BLaER1 treated with 17β-estradiol and CSF1 and Interleukin-3, amounts not matched to agents 10 nM and 100 nM (cell line): ENCODE results near the gene PRCD.
"Not testable (repeated sequence)": the region's sequence is repeated elsewhere in the genome, so short reads cannot be mapped to it uniquely, and the experiment has no call there.

ENCODE experiments used
- H3K27ac ChIP-seq, 11 experiments: shearing (Covaris generic); formaldehyde crosslinking; 2 replicates each; pipeline ENCODE4 v1.8.1; 2022
- H3K27me3 ChIP-seq, 11 experiments: shearing (Covaris generic); formaldehyde crosslinking; 2 replicates each; pipeline ENCODE4 v1.8.1; 2022
- H3K36me3 ChIP-seq, 11 experiments: shearing (Covaris generic); formaldehyde crosslinking; 2 replicates each; pipeline ENCODE4 v1.8.1; 2022
- H3K4me1 ChIP-seq, 10 experiments: shearing (Covaris generic); formaldehyde crosslinking; 2 replicates each; pipeline ENCODE4 v1.8.1; 2022
- H3K4me2 ChIP-seq, 11 experiments: shearing (Covaris generic); formaldehyde crosslinking; 2 replicates each; pipeline ENCODE4 v1.8.1; 2022
- H3K4me3 ChIP-seq, 10 experiments: shearing (Covaris generic); formaldehyde crosslinking; 2 replicates each; pipeline ENCODE4 v1.8.1; 2022
- H3K9ac ChIP-seq, 11 experiments: shearing (Covaris generic); formaldehyde crosslinking; 2 replicates each; pipeline ENCODE4 v1.8.1; 2022
- H3K9me3 ChIP-seq, 11 experiments: shearing (Covaris generic); formaldehyde crosslinking; replicated peaks in 1 of 11; 2 replicates each; pipeline ENCODE4 v1.8.1; 2022
- H4K20me1 ChIP-seq, 11 experiments: shearing (Covaris generic); formaldehyde crosslinking; 2 replicates each; pipeline ENCODE4 v1.8.1; 2022
- Cebpa-rat ChIP-seq, 11 experiments: shearing (Covaris generic); IDR thresholded peaks; 2 replicates each; pipeline ENCODE4 v1.8.1; 2022

Gene PRCD

GRCh38 chr17:76519048-76519966 lies 20.5 kb upstream of the PRCD start:
- no peaks in the 10 kb centered on the region for H4K20me1 ChIP-seq
- no peaks in the 10 kb centered on the region for H3K36me3 ChIP-seq
- TF ChIP-seq Cebpa-rat (IDR thresholded peaks at IDR 0.05): no peak
- peak overlapping the region in 8 of 11 experiments; percentile 3 to 88 (median 60); a peak in 11 of 22 replicates for H3K4me2 ChIP-seq
- no peaks in the 10 kb centered on the region for H3K9me3 ChIP-seq
- H3K4me1 ChIP-seq: peaks cover 45 to 97% (median 77%) of the 10 kb centered on the region in 10 experiments
- peaks cover 0 to 10% (median 0%) of the 10 kb centered on the region in 11 experiments; a peak in 3 of 22 replicates for H3K27me3 ChIP-seq
- H3K27ac ChIP-seq: peak overlapping the region in 4 of 11 experiments; percentile 21 to 40 (median 26); a peak in 6 of 22 replicates
- H3K4me3 ChIP-seq: no peak overlapping the region
- H3K9ac ChIP-seq: peak overlapping the region in 3 of 11 experiments; percentile 25 to 43 (median 39); a peak in 2 of 22 replicates

- Histone ChIP-seq H3K27me3 (peaks cover 0 to 10% (median 0%) of the 10 kb centered on the region in 11 experiments; a peak in 3 of 22 replicates), H3K27ac (0 out of 22 replicates have a peak overlapping the region, but pooled peaks of 1 of the 11 experiments have one; percentile 15), H3K9me3 (no peaks in the 10 kb centered on the region), H3K4me1 (peaks cover 36 to 97% (median 74%) of the 10 kb centered on the region in 10 experiments), H3K36me3 (no peaks in the 10 kb centered on the region), H4K20me1 (no peaks in the 10 kb centered on the region), H3K4me2 (peak overlapping the region in 8 of 11 experiments; percentile 7 to 99 (median 25); a peak in 9 of 22 replicates), H3K4me3 (no peak overlapping the region), H3K9ac (no peak overlapping the region)
- TF ChIP-seq Cebpa-rat (IDR thresholded peaks at IDR 0.05): no peak
These were observed 18.6 kb upstream of the PRCD start for GRCh38 chr17:76521262-76521661.

- Histone ChIP-seq H3K4me2 (peak overlapping the region in 6 of 11 experiments; percentile 12 to 99 (median 58); a peak in 4 of 22 replicates), H3K27me3 (peaks cover 0 to 10% (median 0%) of the 10 kb centered on the region in 11 experiments; a peak in 3 of 22 replicates), H3K27ac (0 out of 22 replicates have a peak overlapping the region, but pooled peaks of 1 of the 11 experiments have one; percentile 15), H3K4me1 (peaks cover 32 to 97% (median 74%) of the 10 kb centered on the region in 10 experiments)
- not testable (repeated sequence) for H3K9ac ChIP-seq, H3K4me3 ChIP-seq, H3K36me3 ChIP-seq, H3K9me3 ChIP-seq, H4K20me1 ChIP-seq
These were observed 18.2 kb upstream of the PRCD start for GRCh38 chr17:76521683-76522082.

- no peak overlapping the region for H3K4me3 ChIP-seq
- peaks cover 0 to 19% (median 0%) of the 10 kb centered on the region in 11 experiments; a peak in 3 of 22 replicates for H3K27me3 ChIP-seq
- peaks cover 29 to 97% (median 75%) of the 10 kb centered on the region in 10 experiments for H3K4me1 ChIP-seq
- H3K9me3 ChIP-seq: no peaks in the 10 kb centered on the region
- H3K9ac ChIP-seq: peak overlapping the region in 6 of 11 experiments; percentile 15 to 46 (median 28); a peak in 9 of 22 replicates
- H3K27ac ChIP-seq: peak overlapping the region in 4 of 11 experiments; percentile 16 to 84 (median 80); a peak in 9 of 22 replicates
- no peaks in the 10 kb centered on the region for H4K20me1 ChIP-seq
- peak overlapping the region; percentile 64 to 99 (median 93) for H3K4me2 ChIP-seq
- H3K36me3 ChIP-seq: no peaks in the 10 kb centered on the region
- TF ChIP-seq Cebpa-rat (IDR thresholded peaks at IDR 0.05): no peak
These were observed 16.5 kb upstream of the PRCD start for GRCh38 chr17:76523084-76524037.

- no peak for TF ChIP-seq Cebpa-rat (IDR thresholded peaks at IDR 0.05)
- Histone ChIP-seq H3K9ac (peak overlapping the region in 9 of 11 experiments; percentile 4 to 78 (median 57); a peak in 17 of 22 replicates), H3K27me3 (peaks cover 0 to 19% (median 0%) of the 10 kb centered on the region in 11 experiments; a peak in 3 of 22 replicates), H3K4me2 (peak overlapping the region; percentile 36 to 99 (median 93)), H3K36me3 (no peaks in the 10 kb centered on the region), H3K4me3 (peak overlapping the region in 2 of 10 experiments; percentile 13 to 16; a peak in 2 of 20 replicates), H3K27ac (peak overlapping the region in 8 of 11 experiments; percentile 63 to 84 (median 75); a peak in 16 of 22 replicates), H3K9me3 (no peaks in the 10 kb centered on the region), H4K20me1 (no peaks in the 10 kb centered on the region), H3K4me1 (peaks cover 44 to 97% (median 81%) of the 10 kb centered on the region in 10 experiments)
These were observed 15.0 kb upstream of the PRCD start for GRCh38 chr17:76524598-76525512.

GRCh38 chr17:76525513-76525833 lies 14.4 kb upstream of the PRCD start:
- H3K27ac ChIP-seq: peak overlapping the region in 8 of 11 experiments; percentile 63 to 84 (median 75); a peak in 16 of 22 replicates
- not testable (repeated sequence) for H3K4me3 ChIP-seq, H3K9me3 ChIP-seq, H3K36me3 ChIP-seq, H4K20me1 ChIP-seq
- H3K9ac ChIP-seq: peak overlapping the region in 8 of 11 experiments; percentile 47 to 78 (median 60); a peak in 14 of 22 replicates
- peak overlapping the region; percentile 36 to 99 (median 93); a peak in 21 of 22 replicates for H3K4me2 ChIP-seq
- peaks cover 50 to 100% (median 86%) of the 10 kb centered on the region in 10 experiments for H3K4me1 ChIP-seq
- H3K27me3 ChIP-seq: peaks cover 0 to 17% (median 0%) of the 10 kb centered on the region in 11 experiments; a peak in 3 of 22 replicates

GRCh38 chr17:76527016-76527415 lies 12.8 kb upstream of the PRCD start:
- not testable (repeated sequence) for H4K20me1 ChIP-seq, H3K4me3 ChIP-seq, H3K36me3 ChIP-seq, H3K9me3 ChIP-seq
- H3K9ac ChIP-seq: peak overlapping the region in 5 of 11 experiments; percentile 25 to 80 (median 42); a peak in 6 of 22 replicates
- H3K27ac ChIP-seq: peak overlapping the region in 4 of 11 experiments; percentile 81 to 88 (median 82); a peak in 7 of 22 replicates
- H3K27me3 ChIP-seq: peaks cover 0 to 15% (median 0%) of the 10 kb centered on the region in 11 experiments; a peak in 2 of 22 replicates
- H3K4me1 ChIP-seq: peaks cover 65 to 100% (median 97%) of the 10 kb centered on the region in 10 experiments
- peak overlapping the region; percentile 67 to 99 (median 93); a peak in 20 of 22 replicates for H3K4me2 ChIP-seq
